ENCODE results near the gene STXBP6. TPM values are rescaled to one million over a fixed set of nuclear protein-coding genes. Genes with fewer than 3 reads are reported as not detected.
A peak's percentile ranks its signal among the peaks of the same experiment; 100 is the strongest.

Gene STXBP6
- total RNA-seq, 4 donors from 2014 or later = 10.7 to 62.8 (median 55.9) TPM

- Histone ChIP-seq H3K9me3 (no peaks in the 10 kb centered on the region), H3K36me3 (no peaks in the 10 kb centered on the region), H3K27ac (no peak overlapping the region), H3K4me1 (peaks cover 0 to 14% (median 2%) of the 10 kb centered on the region in 4 donors), H3K27me3 (no peaks in the 10 kb centered on the region), H3K4me3 (no peak overlapping the region)
- TF ChIP-seq CTCF (IDR thresholded peaks at IDR 0.05) = no peak
- no peak for TF ChIP-seq POLR2A (IDR thresholded peaks at IDR 0.05)
- no peak for DNase-seq
These were observed 59.9 kb downstream of the STXBP6 start for GRCh38 chr14:24990050-24990449.

- no peak for DNase-seq
- Histone ChIP-seq H3K27ac (no peak overlapping the region), H3K4me1 (peaks cover 0 to 24% (median 2%) of the 10 kb centered on the region in 4 donors), H3K36me3 (no peaks in the 10 kb centered on the region), H3K27me3 (no peaks in the 10 kb centered on the region), H3K9me3 (no peaks in the 10 kb centered on the region), H3K4me3 (no peak overlapping the region)
- TF ChIP-seq POLR2A (IDR thresholded peaks at IDR 0.05) (no peak), CTCF (IDR thresholded peaks at IDR 0.05) (no peak)
These were observed 61.2 kb downstream of the STXBP6 start for GRCh38 chr14:24988760-24989159.

- H3K9me3 ChIP-seq = no peaks in the 10 kb centered on the region
- H3K27me3 ChIP-seq = no peaks in the 10 kb centered on the region
- no peak overlapping the region for H3K4me3 ChIP-seq
- no peak for DNase-seq
- peaks cover 0 to 38% (median 2%) of the 10 kb centered on the region in 4 donors for H3K4me1 ChIP-seq
- H3K27ac ChIP-seq = no peak overlapping the region
- TF ChIP-seq POLR2A (IDR thresholded peaks at IDR 0.05) (no peak), CTCF (IDR thresholded peaks at IDR 0.05) (no peak)
- H3K36me3 ChIP-seq = no peaks in the 10 kb centered on the region
These were observed 63.6 kb downstream of the STXBP6 start for GRCh38 chr14:24986206-24986893.

GRCh38 chr14:24984846-24985589, 64.9 kb downstream of the STXBP6 start:
- TF ChIP-seq POLR2A (IDR thresholded peaks at IDR 0.05) (no peak), CTCF (IDR thresholded peaks at IDR 0.05) (no peak)
- H3K9me3 ChIP-seq = no peaks in the 10 kb centered on the region
- no peaks in the 10 kb centered on the region for H3K36me3 ChIP-seq
- peak overlapping the region in 2 of 4 donors; percentile 13 to 25 for H3K27ac ChIP-seq
- peak in 1 of 3 donors; percentile 65 for DNase-seq
- H3K27me3 ChIP-seq = no peaks in the 10 kb centered on the region
- no peak overlapping the region for H3K4me3 ChIP-seq
- peaks cover 0 to 38% (median 2%) of the 10 kb centered on the region in 4 donors for H3K4me1 ChIP-seq

GRCh38 chr14:24982472-24983155, 67.3 kb downstream of the STXBP6 start:
- H3K27me3 ChIP-seq = no peaks in the 10 kb centered on the region
- H3K4me3 ChIP-seq = no peak overlapping the region
- H3K4me1 ChIP-seq = peaks cover 0 to 48% (median 2%) of the 10 kb centered on the region in 4 donors
- H3K36me3 ChIP-seq = no peaks in the 10 kb centered on the region
- no peaks in the 10 kb centered on the region for H3K9me3 ChIP-seq
- DNase-seq = no peak
- TF ChIP-seq POLR2A (IDR thresholded peaks at IDR 0.05) (no peak), CTCF (IDR thresholded peaks at IDR 0.05) (no peak)
- peak overlapping the region in 2 of 4 donors; percentile 60 to 74 for H3K27ac ChIP-seq
